A549 treated with AZD2906 at 1 μM for 4 hours (cell line): Measurements from ENCODE around the gene IFT74. TPM values are rescaled to one million over a fixed set of nuclear protein-coding genes. Genes with fewer than 3 reads are reported as not detected.

ENCODE experiments used
- total RNA-seq: library from RNA; stranded (reverse); fragments of 200-300 nt; extraction: Qiagen RNA extraction; gene quantifications from 5 replicates; pipeline ENCODE4 v1.2.3, GENCODE V29; 2022

Gene IFT74
- total RNA-seq = 11.4 to 15.5 TPM (median 12.5 TPM) in 5 replicates

GRCh38 chr9:26955921-26956859 is at the start of gene IFT74:
Gene IFT74 (plus strand): TSS chr9:26956412. CDS start chr9:26961968, 5,556 bp downstream.

GRCh38 chr9:26946753-26947727 is 9.2 kb upstream of the IFT74 start, which contains the start of gene PLAA:
Gene PLAA (minus strand): TSS chr9:26947242. CDS start chr9:26947045, 197 bp downstream.

GRCh38 chr9:27005491-27005890 is 49.3 kb downstream of the IFT74 start, which contains the start of gene LRRC19:
Gene LRRC19 (minus strand): TSS chr9:27005672. CDS start chr9:26999694, 5,978 bp downstream.

GRCh38 chr9:27108981-27109541 is 152.8 kb downstream of the IFT74 start, which contains the start of gene TEK:
Gene TEK (plus strand): TSS chr9:27109225. CDS start chr9:27109591, 366 bp downstream.

Other genes starting within 250 kb of the IFT74 start
- gene CAAP1, start 63.6 kb upstream of the IFT74 start, total RNA-seq = 15.4 to 21.4 TPM (median 16.9 TPM) in 5 replicates
- 28.3 to 39.8 TPM (median 30.9 TPM) in 5 replicates for gene PLAA, start 9.2 kb upstream of the IFT74 start, total RNA-seq
- gene LRRC19, start 49.3 kb downstream of the IFT74 start, total RNA-seq = not detected in 5 replicates
- gene TEK, start 152.8 kb downstream of the IFT74 start, total RNA-seq = 0.11 to 0.19 TPM (median 0.15 TPM) in 5 replicates